OCI-LY1 (cell line): ENCODE measurements around the gene MYO1E.

ENCODE experiments used
- H2AFZ ChIP-seq: fragments of 200-600 bp; sonication (generic), shearing (Covaris generic); 2 replicates; pipeline ENCODE4 v1.6.0; 2014; ENCODE audit warnings: antibody characterized with exemption, mild to moderate bottlenecking, low read length
- H3F3A ChIP-seq: fragments of 200-600 bp; sonication (generic), shearing (Covaris generic); 2 replicates; pipeline ENCODE4 v1.6.0; 2014; ENCODE audit warnings: mild to moderate bottlenecking, antibody characterized with exemption, low read length, moderate library complexity; ENCODE audit not compliant: insufficient read depth
- H3K27ac ChIP-seq: fragments of 200-600 bp; sonication (generic); 2 replicates; pipeline ENCODE4 v1.5.1; 2014; ENCODE audit warnings: low read length, mixed run types, mild to moderate bottlenecking, low read depth; ENCODE audit not compliant: poor library complexity, severe bottlenecking
- H3K27me3 ChIP-seq: fragments of 200-600 bp; sonication (generic); 2 replicates; pipeline ENCODE4 v1.6.0; 2014; ENCODE audit warnings: antibody characterized with exemption, mild to moderate bottlenecking, low read length, moderate library complexity; ENCODE audit not compliant: insufficient read depth
- H3K36me3 ChIP-seq: fragments of 200-600 bp; sonication (generic); 2 replicates; pipeline ENCODE4 v1.6.1; 2014; ENCODE audit warnings: mild to moderate bottlenecking, antibody characterized with exemption, low read length, moderate library complexity, mixed read lengths; ENCODE audit not compliant: insufficient read depth
- H3K4me1 ChIP-seq: fragments of 200-600 bp; sonication (generic); 2 replicates; pipeline ENCODE4 v1.5.1; 2014; ENCODE audit warnings: mild to moderate bottlenecking, low read length, moderate library complexity; ENCODE audit not compliant: insufficient read depth, severe bottlenecking
- H3K4me2 ChIP-seq: fragments of 200-600 bp; sonication (generic), shearing (Covaris generic); 2 replicates; pipeline ENCODE4 v1.6.1; 2014; ENCODE audit warnings: low read length
- H3K4me3 ChIP-seq: fragments of 200-600 bp; sonication (generic); 2 replicates; pipeline ENCODE4 v1.5.1; 2014; ENCODE audit warnings: low read length, low read depth, mild to moderate bottlenecking, mixed read lengths; ENCODE audit not compliant: poor library complexity, severe bottlenecking
- H3K79me2 ChIP-seq: fragments of 200-600 bp; shearing (Covaris generic); 2 replicates; pipeline ENCODE4 v1.6.1; 2016; ENCODE audit warnings: mixed run types, low read length, mixed read lengths; ENCODE audit not compliant: insufficient read depth
- H3K9ac ChIP-seq: fragments of 200-600 bp; sonication (generic), shearing (Covaris generic); 2 replicates; pipeline ENCODE4 v1.6.1; 2014; ENCODE audit warnings: mild to moderate bottlenecking, low read length, mixed read lengths
- H3K9me2 ChIP-seq: fragments of 200-600 bp; sonication (generic), shearing (Covaris generic); 2 replicates; pipeline ENCODE4 v1.6.1; 2014; ENCODE audit warnings: low read depth, mild to moderate bottlenecking, low read length, mixed read lengths
- H3K9me3 ChIP-seq: fragments of 200-600 bp; shearing (Covaris generic); 2 replicates; pipeline ENCODE4 v1.6.1; 2014; ENCODE audit warnings: low read length, mixed read lengths
- H4K20me1 ChIP-seq: fragments of 200-600 bp; sonication (generic), shearing (Covaris generic); 2 replicates; pipeline ENCODE4 v1.6.0; 2016; ENCODE audit warnings: mild to moderate bottlenecking, low read length; ENCODE audit not compliant: insufficient read depth
- CTCF ChIP-seq: fragments of 200-600 bp; sonication (generic), shearing (Covaris generic); IDR thresholded peaks from 2 replicates; pipeline ENCODE4 v1.5.1; 2017; ENCODE audit warnings: mild to moderate bottlenecking, antibody characterized with exemption, low read length, moderate library complexity, mixed read lengths
- EZH2 ChIP-seq: fragments of 200-600 bp; sonication (generic), shearing (Covaris generic); IDR thresholded peaks from 2 replicates; pipeline ENCODE4 v1.8.0; 2017; ENCODE audit warnings: borderline replicate concordance, mixed run types, mild to moderate bottlenecking, antibody characterized with exemption, low read length, moderate library complexity, mixed read lengths

MYO1E gene

DNA sequence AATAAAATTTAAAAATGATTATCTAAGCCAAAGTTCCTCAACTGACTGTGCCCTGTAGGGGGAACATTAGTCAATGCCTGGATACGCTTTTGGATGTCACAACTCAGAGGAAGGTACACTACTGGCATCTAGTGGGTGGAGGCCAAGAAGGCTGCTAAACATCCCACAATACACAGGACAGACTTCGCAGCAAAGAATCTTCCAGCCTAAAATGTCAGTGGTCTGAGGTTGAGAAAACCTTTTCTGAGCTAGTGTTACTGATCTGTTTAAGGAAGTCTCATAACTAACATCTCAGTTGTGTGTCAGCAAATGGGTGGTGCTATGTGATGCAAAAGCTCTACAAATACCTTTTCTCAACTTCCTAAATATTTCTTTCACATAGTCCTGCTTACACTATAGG, 186.9 kb downstream of the MYO1E start:
- Histone ChIP-seq H3K9ac (no peak overlapping the region), H3K4me2 (no peak overlapping the region), H3K4me1 (no peaks in the 10 kb centered on the region), H3K9me2 (no peaks in the 10 kb centered on the region), H2AFZ (no peak overlapping the region), H3K36me3 (peaks cover 96% of the 10 kb centered on the region), H3K4me3 (no peak overlapping the region), H3K9me3 (peaks cover 4% of the 10 kb centered on the region), H3K27me3 (no peaks in the 10 kb centered on the region), H3K27ac (no peak overlapping the region), H4K20me1 (no peaks in the 10 kb centered on the region), H3F3A (no peaks in the 10 kb centered on the region), H3K79me2 (no peaks in the 10 kb centered on the region)
- TF ChIP-seq CTCF (no peak), EZH2 (no peak)

DNA sequence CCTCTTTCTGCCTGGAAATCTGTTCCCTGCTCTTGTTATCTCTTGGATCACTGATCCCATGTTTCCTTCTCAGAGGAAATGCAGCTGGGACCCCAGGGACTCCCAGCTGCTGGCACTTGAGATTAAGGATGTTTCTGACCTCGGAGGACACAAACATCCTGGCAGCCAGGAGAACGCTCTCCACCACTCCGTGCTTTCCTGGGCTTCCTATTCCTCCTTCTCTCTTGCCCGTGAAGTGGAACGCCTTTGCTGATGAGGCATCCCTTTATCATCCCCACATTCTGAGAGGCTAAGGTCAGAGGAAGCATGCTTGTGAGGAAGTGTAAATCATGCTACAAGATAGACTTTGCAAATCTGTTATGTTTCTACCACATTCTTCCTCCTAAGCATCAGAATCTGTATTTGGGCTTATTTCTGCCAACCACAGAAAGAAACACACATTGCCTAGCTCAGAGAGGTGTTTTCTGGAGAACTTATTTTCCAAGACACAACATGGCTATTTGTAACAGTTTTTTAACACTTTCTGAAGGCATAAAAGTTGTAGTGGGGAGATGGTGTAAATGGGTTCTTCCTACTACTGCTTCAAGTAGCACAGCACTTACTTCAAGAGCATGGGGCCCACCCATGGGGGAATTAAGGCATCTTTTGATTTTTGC, 191.6 kb downstream of the MYO1E start:
- peaks cover 7% of the 10 kb centered on the region for H3K4me1 ChIP-seq
- peaks cover 88% of the 10 kb centered on the region for H3K36me3 ChIP-seq
- no peak overlapping the region for H3K4me2 ChIP-seq
- H3K9me2 ChIP-seq = no peaks in the 10 kb centered on the region
- no peak overlapping the region for H3K27ac ChIP-seq
- H4K20me1 ChIP-seq = no peaks in the 10 kb centered on the region
- H3K4me3 ChIP-seq = no peak overlapping the region
- no peaks in the 10 kb centered on the region for H3K27me3 ChIP-seq
- H2AFZ ChIP-seq = no peak overlapping the region
- H3F3A ChIP-seq = no peaks in the 10 kb centered on the region
- no peak for TF ChIP-seq EZH2
- TF ChIP-seq CTCF = no peak
- H3K79me2 ChIP-seq = no peaks in the 10 kb centered on the region
- peaks cover 4% of the 10 kb centered on the region for H3K9me3 ChIP-seq
- H3K9ac ChIP-seq = no peak overlapping the region

DNA sequence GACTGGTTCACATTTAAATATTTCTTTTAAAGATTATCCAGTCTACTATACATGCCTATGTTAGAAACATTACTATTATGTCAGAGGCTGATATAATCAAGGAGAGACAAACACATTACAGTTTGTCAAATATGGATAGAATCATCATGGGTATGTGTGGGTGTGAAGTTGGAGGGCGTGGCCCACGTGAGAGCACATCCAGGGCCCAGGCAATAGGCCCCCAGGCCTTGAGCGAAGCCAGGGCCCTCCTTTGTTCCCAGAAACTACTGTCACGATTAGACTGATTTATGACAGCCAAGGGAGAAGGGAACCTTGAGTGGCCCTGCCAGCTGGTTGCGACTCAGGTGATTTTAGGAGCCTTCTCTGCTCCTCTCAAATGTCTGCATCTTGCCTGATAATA, 193.0 kb downstream of the MYO1E start:
- Histone ChIP-seq H3K9me2 (no peaks in the 10 kb centered on the region), H3K9me3 (peaks cover 4% of the 10 kb centered on the region), H3K4me3 (no peak overlapping the region), H3K4me2 (no peak overlapping the region), H3K36me3 (peaks cover 83% of the 10 kb centered on the region), H2AFZ (no peak overlapping the region), H3K4me1 (peaks cover 16% of the 10 kb centered on the region), H3K27me3 (no peaks in the 10 kb centered on the region), H3K27ac (no peak overlapping the region), H3K9ac (no peak overlapping the region), H3F3A (no peaks in the 10 kb centered on the region; the same call in 1 of the 2 replicates), H4K20me1 (no peaks in the 10 kb centered on the region), H3K79me2 (no peaks in the 10 kb centered on the region)
- TF ChIP-seq EZH2 (no peak), CTCF (no peak)
